Colonic mucosa (tissue), 4 donors: ENCODE results near the gene CEMIP. TPM values are rescaled to one million over a fixed set of nuclear protein-coding genes. Genes with fewer than 3 reads are reported as not detected.
A peak's percentile ranks its signal among the peaks of the same experiment; 100 is the strongest.

ENCODE experiments used
- DNase-seq: peaks from one replicate; pipeline ENCODE4 v3.0.0-alpha.2; 2020
- H3K27ac ChIP-seq: fragments of 200-600 bp; one replicate; pipeline ENCODE4 v1.8.0; 2021
- H3K27me3 ChIP-seq: fragments of 200-600 bp; one replicate; pipeline ENCODE4 v1.8.0; 2021
- H3K36me3 ChIP-seq: fragments of 200-600 bp; one replicate; pipeline ENCODE4 v1.8.0; 2021
- H3K4me1 ChIP-seq: fragments of 200-600 bp; one replicate; pipeline ENCODE4 v1.8.0; 2021; ENCODE audit warnings: mild to moderate bottlenecking
- H3K4me3 ChIP-seq: fragments of 200-600 bp; one replicate; pipeline ENCODE4 v1.8.0; 2021
- H3K9ac ChIP-seq, 2 donors: one replicate each; pipeline ENCODE4 v1.7.0; 2013; ENCODE audit warnings: control low read depth in 2 of 2, low read depth in 2 of 2, low read length in 2 of 2
- H3K9me3 ChIP-seq: fragments of 200-600 bp; one replicate; pipeline ENCODE4 v1.8.0; 2021
- CTCF ChIP-seq: fragments of 200-600 bp; IDR thresholded peaks from one replicate; pipeline ENCODE4 v1.8.0; 2022; ENCODE audit warnings: antibody characterized with exemption, mild to moderate bottlenecking
- intact Hi-C: fragments of 100-400 bp; cut with DNase I; formaldehyde crosslinking; loops from one replicate; pipeline ENCODE4 v1.14.1; 2022
- total RNA-seq, 2 donors: library from RNA; stranded (reverse); fragmentation: NEBNext Ultra II Directional in 1 of 2; extraction: Animal tissue kit (Norgen Biotek cat#: 25700) in 1 of 2; gene quantifications; one replicate each; pipeline ENCODE4 v1.2.1, GENCODE V29; 2021
- donor health status: healthy.
- donor health status: DM: no; HTN: no; CAD: no.
- donor health status: DM: no; HTN: no; CAD: no.

Gene CEMIP
- total RNA-seq, 2 donors from 2014 or later: 2.1 to 2.9 TPM

- intact Hi-C loops: no loop called here
Observed at GRCh38 chr15:80967991-80968510, 188.9 kb downstream of the CEMIP start.

GRCh38 chr15:80969316-80969715 lies 190.1 kb downstream of the CEMIP start:
- Histone ChIP-seq H3K9ac (no peak overlapping the region), H3K4me1 (no peaks in the 10 kb centered on the region), H3K4me3 (no peak overlapping the region), H3K27ac (no peak overlapping the region), H3K36me3 (no peaks in the 10 kb centered on the region), H3K9me3 (peaks cover 3% of the 10 kb centered on the region), H3K27me3 (no peaks in the 10 kb centered on the region)
- no peak for DNase-seq
- no peak for TF ChIP-seq CTCF
- intact Hi-C loops: no loop called here

More at GRCh38 chr15:80967991-80968510, 188.9 kb downstream of the CEMIP start:
- Histone ChIP-seq H3K36me3 (no peaks in the 10 kb centered on the region), H3K9me3 (peaks cover 3% of the 10 kb centered on the region), H3K27ac (no peak overlapping the region), H3K4me1 (no peaks in the 10 kb centered on the region), H3K4me3 (no peak overlapping the region), H3K9ac (no peak overlapping the region), H3K27me3 (no peaks in the 10 kb centered on the region)
- no peak for DNase-seq
- TF ChIP-seq CTCF: no peak

GRCh38 chr15:80970018-80970657 lies 191.0 kb downstream of the CEMIP start:
- H3K36me3 ChIP-seq: no peaks in the 10 kb centered on the region
- peak; percentile 73 for DNase-seq
- H3K9me3 ChIP-seq: no peaks in the 10 kb centered on the region
- no peak overlapping the region for H3K9ac ChIP-seq
- intact Hi-C loops: loop anchor here (2.0 to 10.0 kb wide), 3 partner anchors 135 to 513 kb away; partner anchors contain the start of gene CEMIP
- peak; percentile 81 for TF ChIP-seq CTCF
- H3K4me1 ChIP-seq: no peaks in the 10 kb centered on the region
- no peak overlapping the region for H3K4me3 ChIP-seq
- no peaks in the 10 kb centered on the region for H3K27me3 ChIP-seq
- no peak overlapping the region for H3K27ac ChIP-seq

GRCh38 chr15:80970658-80971057 lies 191.5 kb downstream of the CEMIP start:
- Histone ChIP-seq H3K27me3 (no peaks in the 10 kb centered on the region), H3K9ac (no peak overlapping the region), H3K4me3 (no peak overlapping the region), H3K9me3 (no peaks in the 10 kb centered on the region), H3K4me1 (no peaks in the 10 kb centered on the region), H3K36me3 (no peaks in the 10 kb centered on the region), H3K27ac (no peak overlapping the region)
- no peak for DNase-seq
- TF ChIP-seq CTCF: no peak
- intact Hi-C loops: loop anchor here (2.0 to 10.0 kb wide), 3 partner anchors 134 to 514 kb away; partner anchors contain the start of gene CEMIP

- no peaks in the 10 kb centered on the region for H3K27me3 ChIP-seq
- H3K27ac ChIP-seq: no peak overlapping the region
- H3K4me3 ChIP-seq: no peak overlapping the region
- H3K4me1 ChIP-seq: no peaks in the 10 kb centered on the region
- TF ChIP-seq CTCF: no peak
- no peaks in the 10 kb centered on the region for H3K9me3 ChIP-seq
- no peak for DNase-seq
- H3K9ac ChIP-seq: no peak overlapping the region
- intact Hi-C loops: loop anchor here (2.0 to 10.0 kb wide), 3 partner anchors 134 to 514 kb away; partner anchors contain the start of gene CEMIP
- H3K36me3 ChIP-seq: no peaks in the 10 kb centered on the region
Observed at GRCh38 chr15:80971143-80971542, 192.0 kb downstream of the CEMIP start.
